Astrocyte (in vitro differentiated cells and primary cell): ENCODE measurements around the gene ASH1L. TPM values are rescaled to one million over a fixed set of nuclear protein-coding genes. Genes with fewer than 3 reads are reported as not detected.
"Not testable (repeated sequence)": the region's sequence is repeated elsewhere in the genome, so short reads cannot be mapped to it uniquely, and the experiment has no call there.

Experiments used
- DNase-seq: peaks from one replicate; pipeline ENCODE4 v3.0.0-alpha.2; 2010; ENCODE audit warnings: low read depth
- FAIRE-seq: peaks from 2 replicates; lab custom pipeline; 2011; peaks lifted over from hg19 to GRCh38; lab: Jason Lieb, UNC
- H2AFZ ChIP-seq: 2 replicates; pipeline ENCODE4 v1.6.0; 2012; ENCODE audit warnings: low read depth, low read length, inconsistent platforms
- H3K27ac ChIP-seq: 2 replicates; pipeline ENCODE4 v1.5.1; 2011; ENCODE audit warnings: low read depth, low read length, inconsistent platforms
- H3K27me3 ChIP-seq: 2 replicates; pipeline ENCODE4 v1.6.0; 2011; ENCODE audit warnings: low read length, inconsistent platforms; ENCODE audit not compliant: insufficient read depth
- H3K36me3 ChIP-seq: 2 replicates; pipeline ENCODE4 v1.5.1; 2011; ENCODE audit warnings: low read length, inconsistent platforms; ENCODE audit not compliant: insufficient read depth
- H3K4me1 ChIP-seq: 2 replicates; pipeline ENCODE4 v1.5.1; 2011; ENCODE audit warnings: low read length, inconsistent platforms; ENCODE audit not compliant: insufficient read depth
- H3K4me2 ChIP-seq: 2 replicates; pipeline ENCODE4 v1.6.0; 2012; ENCODE audit warnings: low read length, inconsistent platforms
- H3K4me3 ChIP-seq: 2 replicates; pipeline ENCODE4 v1.5.1; 2011; ENCODE audit warnings: low read depth, mild to moderate bottlenecking, low read length, inconsistent platforms; ENCODE audit not compliant: insufficient read depth
- H3K79me2 ChIP-seq: 2 replicates; pipeline ENCODE4 v1.6.0; 2012; ENCODE audit warnings: mild to moderate bottlenecking, low read length, inconsistent platforms; ENCODE audit not compliant: insufficient read depth
- H3K9ac ChIP-seq: 2 replicates; pipeline ENCODE4 v1.6.0; 2012; ENCODE audit warnings: mild to moderate bottlenecking, low read length, inconsistent platforms
- H3K9me3 ChIP-seq: 2 replicates; pipeline ENCODE4 v1.5.1; 2012; ENCODE audit warnings: low read depth, mild to moderate bottlenecking, low read length, inconsistent platforms; ENCODE audit not compliant: insufficient read depth
- H4K20me1 ChIP-seq: 2 replicates; pipeline ENCODE4 v1.6.0; 2012; ENCODE audit warnings: low read length, inconsistent platforms; ENCODE audit not compliant: insufficient read depth
- H3K27ac Mint-ChIP-seq: one replicate; pipeline ENCODE4 v1.8.0; 2021; ENCODE audit warnings: mild to moderate bottlenecking, mixed read lengths; ENCODE audit not compliant: unreplicated experiment
- H3K27me3 Mint-ChIP-seq: one replicate; pipeline ENCODE4 v1.8.0; 2021; ENCODE audit warnings: low read depth, mixed read lengths; ENCODE audit not compliant: unreplicated experiment
- H3K36me3 Mint-ChIP-seq: one replicate; pipeline ENCODE4 v1.8.0; 2021; ENCODE audit warnings: low read depth, mixed read lengths; ENCODE audit not compliant: unreplicated experiment
- H3K4me1 Mint-ChIP-seq: one replicate; pipeline ENCODE4 v1.8.0; 2021; ENCODE audit warnings: low read depth, mixed read lengths; ENCODE audit not compliant: unreplicated experiment
- H3K4me3 Mint-ChIP-seq: one replicate; pipeline ENCODE4 v1.8.0; 2021; ENCODE audit warnings: mild to moderate bottlenecking, moderate library complexity, mixed read lengths; ENCODE audit not compliant: unreplicated experiment
- H3K9me3 Mint-ChIP-seq: one replicate; pipeline ENCODE4 v1.8.0; 2021; ENCODE audit warnings: mild to moderate bottlenecking, mixed read lengths; ENCODE audit not compliant: unreplicated experiment
- EZH2 ChIP-seq: IDR thresholded peaks from 2 replicates; pipeline ENCODE4 v1.6.1; 2012; ENCODE audit warnings: mild to moderate bottlenecking, low read length, inconsistent platforms; ENCODE audit not compliant: insufficient read depth
- total RNA-seq: library from RNA; stranded (reverse); gene quantifications from 2 replicates; pipeline ENCODE4 v1.2.1, GENCODE V29; 2021
- TF ChIP-seq, protein P1 (sequence below): IDR thresholded peaks from 2 replicates; pipeline ENCODE4 v1.5.1; 2011; ENCODE audit warnings: low read depth, mild to moderate bottlenecking, inconsistent platforms, low read length, moderate library complexity; ENCODE audit not compliant: insufficient read depth

ASH1L gene
- total RNA-seq, 1 donor from 2014 or later: 31.1 TPM

DNA sequence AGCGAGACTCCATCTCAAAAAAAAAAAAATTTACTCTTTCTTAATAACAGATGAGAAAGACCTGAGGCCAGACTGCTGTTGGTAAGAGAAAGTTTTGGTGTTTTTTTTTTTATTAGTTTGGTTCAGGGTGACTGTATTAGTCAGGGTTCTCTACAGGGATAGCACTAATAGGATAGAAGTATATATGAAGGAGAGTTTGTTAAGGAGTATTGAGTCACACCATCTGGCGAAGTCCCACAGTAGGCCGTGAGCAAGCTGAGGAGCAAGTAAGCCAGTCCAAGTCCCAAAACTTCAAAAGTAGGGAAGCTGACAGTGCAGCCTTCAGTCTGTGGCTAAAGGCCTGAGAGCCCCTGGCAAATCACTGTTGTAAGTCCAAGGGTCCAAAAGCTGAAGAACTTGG is 26.7 kb upstream of the ASH1L start:
- H3K4me3 Mint-ChIP-seq, FAIRE-seq, H3K4me1 ChIP-seq: not testable (repeated sequence)

DNA sequence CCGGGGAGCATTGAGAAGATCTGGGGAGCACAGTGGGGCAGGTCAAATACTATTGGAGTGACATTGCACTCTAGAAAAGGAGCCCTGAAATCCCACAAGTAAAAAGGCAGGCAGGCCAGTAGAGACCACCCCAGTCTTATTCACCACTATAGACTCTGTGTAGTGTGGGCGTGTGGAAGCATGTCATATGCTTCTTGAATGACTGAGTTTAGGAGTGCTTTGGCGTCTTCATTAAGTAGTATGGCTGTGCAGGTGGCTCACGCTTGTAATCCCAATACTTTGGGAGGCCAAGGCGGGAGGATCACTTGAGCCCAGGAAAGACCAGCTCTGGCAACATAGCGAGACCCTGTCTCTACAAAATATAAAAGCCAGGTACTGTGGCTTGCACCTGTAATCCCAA is 21.2 kb upstream of the ASH1L start:
- H2AFZ ChIP-seq, H3K27ac ChIP-seq, H3K9ac ChIP-seq, H3K4me1 Mint-ChIP-seq, H3K36me3 ChIP-seq, H3K27ac Mint-ChIP-seq, H3K9me3 ChIP-seq, H3K27me3 ChIP-seq, H3K36me3 Mint-ChIP-seq, H3K4me2 ChIP-seq, FAIRE-seq, H4K20me1 ChIP-seq, H3K79me2 ChIP-seq, H3K9me3 Mint-ChIP-seq, DNase-seq, H3K4me1 ChIP-seq, H3K4me3 Mint-ChIP-seq, H3K27me3 Mint-ChIP-seq, H3K4me3 ChIP-seq: not testable (repeated sequence)

More for the DNA sequence above, 26.7 kb upstream of the ASH1L start:
- not testable (repeated sequence) for H3K27ac ChIP-seq, H3K9ac ChIP-seq, H2AFZ ChIP-seq, H3K4me2 ChIP-seq, H3K36me3 ChIP-seq, H3K27ac Mint-ChIP-seq, DNase-seq, H3K36me3 Mint-ChIP-seq, H3K27me3 ChIP-seq, H3K4me3 ChIP-seq, H4K20me1 ChIP-seq, H3K79me2 ChIP-seq, H3K27me3 Mint-ChIP-seq, H3K9me3 Mint-ChIP-seq, H3K9me3 ChIP-seq, H3K4me1 Mint-ChIP-seq

DNA sequence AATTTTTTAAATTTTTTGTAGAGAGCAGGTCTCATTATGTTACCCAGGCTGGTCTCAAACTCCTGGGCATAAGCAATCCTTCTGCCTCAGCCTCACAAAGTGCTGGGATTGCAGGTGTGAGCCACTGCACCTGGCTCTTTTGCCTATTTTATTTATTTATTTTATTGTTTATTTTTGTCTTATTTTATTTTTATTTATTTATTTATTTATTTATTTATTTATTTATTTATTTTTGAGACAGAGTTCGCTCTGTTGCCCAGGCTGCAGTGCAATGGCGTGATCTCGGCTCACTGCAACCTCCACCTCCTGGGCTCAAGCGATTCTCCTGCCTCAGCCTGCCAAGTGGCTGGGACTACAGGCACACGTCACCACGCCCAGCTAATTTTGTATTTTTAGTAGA is 13.0 kb upstream of the ASH1L start:
- not testable (repeated sequence) for H3K4me1 ChIP-seq, H3K4me2 ChIP-seq, H3K27me3 ChIP-seq, H3K27me3 Mint-ChIP-seq, H3K36me3 ChIP-seq, H3K27ac Mint-ChIP-seq, H3K9me3 ChIP-seq, H3K9ac ChIP-seq, H2AFZ ChIP-seq, H3K4me1 Mint-ChIP-seq, H3K27ac ChIP-seq, DNase-seq, FAIRE-seq, H3K4me3 Mint-ChIP-seq, H3K4me3 ChIP-seq, H3K9me3 Mint-ChIP-seq
- H3K79me2 ChIP-seq: peaks cover 16% of the 10 kb centered on the region
- H3K36me3 Mint-ChIP-seq: peaks cover 14% of the 10 kb centered on the region
- H4K20me1 ChIP-seq: peaks cover 11% of the 10 kb centered on the region

GRCh38 chr1:155574077-155574476 is 11.5 kb upstream of the ASH1L start:
- no peak for FAIRE-seq

More at GRCh38 chr1:155574077-155574476, 11.5 kb upstream of the ASH1L start:
- no peak overlapping the region for H3K9ac ChIP-seq
- H3K4me1 ChIP-seq: no peaks in the 10 kb centered on the region
- H3K9me3 Mint-ChIP-seq: no peaks in the 10 kb centered on the region
- H3K36me3 ChIP-seq: no peaks in the 10 kb centered on the region
- H3K9me3 ChIP-seq: no peaks in the 10 kb centered on the region
- H3K4me3 ChIP-seq: no peak overlapping the region
- H3K4me3 Mint-ChIP-seq: no peak overlapping the region
- H3K27me3 ChIP-seq: no peaks in the 10 kb centered on the region
- H3K4me2 ChIP-seq: no peak overlapping the region
- no peak overlapping the region for H2AFZ ChIP-seq
- DNase-seq: no peak
- TF ChIP-seq, protein P1, sequence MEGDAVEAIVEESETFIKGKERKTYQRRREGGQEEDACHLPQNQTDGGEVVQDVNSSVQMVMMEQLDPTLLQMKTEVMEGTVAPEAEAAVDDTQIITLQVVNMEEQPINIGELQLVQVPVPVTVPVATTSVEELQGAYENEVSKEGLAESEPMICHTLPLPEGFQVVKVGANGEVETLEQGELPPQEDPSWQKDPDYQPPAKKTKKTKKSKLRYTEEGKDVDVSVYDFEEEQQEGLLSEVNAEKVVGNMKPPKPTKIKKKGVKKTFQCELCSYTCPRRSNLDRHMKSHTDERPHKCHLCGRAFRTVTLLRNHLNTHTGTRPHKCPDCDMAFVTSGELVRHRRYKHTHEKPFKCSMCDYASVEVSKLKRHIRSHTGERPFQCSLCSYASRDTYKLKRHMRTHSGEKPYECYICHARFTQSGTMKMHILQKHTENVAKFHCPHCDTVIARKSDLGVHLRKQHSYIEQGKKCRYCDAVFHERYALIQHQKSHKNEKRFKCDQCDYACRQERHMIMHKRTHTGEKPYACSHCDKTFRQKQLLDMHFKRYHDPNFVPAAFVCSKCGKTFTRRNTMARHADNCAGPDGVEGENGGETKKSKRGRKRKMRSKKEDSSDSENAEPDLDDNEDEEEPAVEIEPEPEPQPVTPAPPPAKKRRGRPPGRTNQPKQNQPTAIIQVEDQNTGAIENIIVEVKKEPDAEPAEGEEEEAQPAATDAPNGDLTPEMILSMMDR: no peak
- no peak for TF ChIP-seq EZH2
- peaks cover 14% of the 10 kb centered on the region for H3K36me3 Mint-ChIP-seq
- H3K27ac ChIP-seq: no peak overlapping the region
- no peak overlapping the region for H3K27ac Mint-ChIP-seq
- no peaks in the 10 kb centered on the region for H3K27me3 Mint-ChIP-seq
- no peaks in the 10 kb centered on the region for H3K4me1 Mint-ChIP-seq
- H3K79me2 ChIP-seq: peaks cover 28% of the 10 kb centered on the region
- peaks cover 18% of the 10 kb centered on the region for H4K20me1 ChIP-seq
